Activated CD4-positive, alpha-beta T cell treated with anti-CD3 and anti-CD28 coated beads, Interleukin-2, amount 50 U/mL, for 4 hours (primary cell): Measurements from ENCODE around the gene TMEM184B.
A peak's percentile ranks its signal among the peaks of the same experiment; 100 is the strongest.

ENCODE experiments used
- DNase-seq, 2 experiments: peaks; one replicate each; pipeline ENCODE4 v3.0.0-alpha.2; 2020

TMEM184B gene

GRCh38 chr22:38221908-38222796, 50.7 kb downstream of the TMEM184B start:
- no peak for DNase-seq

- no peak for DNase-seq
Observed at GRCh38 chr22:38221407-38221806, 51.4 kb downstream of the TMEM184B start.

- no peak for DNase-seq
Observed at GRCh38 chr22:38220653-38221386, 52.0 kb downstream of the TMEM184B start.

- DNase-seq: no peak
Observed at GRCh38 chr22:38220163-38220562, 52.6 kb downstream of the TMEM184B start.

- no peak for DNase-seq
Observed at GRCh38 chr22:38219632-38220031, 53.2 kb downstream of the TMEM184B start.

GRCh38 chr22:38218661-38219622, 53.9 kb downstream of the TMEM184B start:
- DNase-seq: peak; percentile 39 to 49

GRCh38 chr22:38215156-38216038, 57.4 kb downstream of the TMEM184B start:
- no peak for DNase-seq

GRCh38 chr22:38214302-38215056, 58.3 kb downstream of the TMEM184B start:
- peak; percentile 59 to 62 for DNase-seq

- no peak for DNase-seq
Observed at GRCh38 chr22:38213990-38214301, 58.9 kb downstream of the TMEM184B start.

- no peak for DNase-seq
Observed at GRCh38 chr22:38213319-38213989, 59.4 kb downstream of the TMEM184B start.

GRCh38 chr22:38212442-38212841, 60.4 kb downstream of the TMEM184B start:
- no peak for DNase-seq

GRCh38 chr22:38211556-38211955, 61.3 kb downstream of the TMEM184B start:
- DNase-seq: no peak

- no peak for DNase-seq
Observed at GRCh38 chr22:38208551-38208968, 64.2 kb downstream of the TMEM184B start.

- no peak for DNase-seq
Observed at GRCh38 chr22:38207898-38208432, 64.8 kb downstream of the TMEM184B start.

GRCh38 chr22:38205261-38206128, 67.3 kb downstream of the TMEM184B start:
- no peak for DNase-seq

GRCh38 chr22:38204784-38205183, 68.0 kb downstream of the TMEM184B start:
- no peak for DNase-seq

GRCh38 chr22:38203855-38204514, 68.8 kb downstream of the TMEM184B start:
- DNase-seq: no peak

- no peak for DNase-seq
Observed at GRCh38 chr22:38203090-38203810, 69.6 kb downstream of the TMEM184B start.
